ENCODE results near the gene CTRB1. TPM values are rescaled to one million over a fixed set of nuclear protein-coding genes. Genes with fewer than 3 reads are reported as not detected.
"Not testable (repeated sequence)": the region's sequence is repeated elsewhere in the genome, so short reads cannot be mapped to it uniquely, and the experiment has no call there.

Gene CTRB1
- total RNA-seq, 1 experiment from 2014 or later, result not detected

- no peak for DNase-seq (ENCODE audit: low read depth)
Measured at GRCh38 chr16:75271441-75272096, 52.8 kb downstream of the CTRB1 start.

GRCh38 chr16:75272097-75272551 is 53.3 kb downstream of the CTRB1 start:
- no peak for DNase-seq (ENCODE audit: low read depth)

DNA sequence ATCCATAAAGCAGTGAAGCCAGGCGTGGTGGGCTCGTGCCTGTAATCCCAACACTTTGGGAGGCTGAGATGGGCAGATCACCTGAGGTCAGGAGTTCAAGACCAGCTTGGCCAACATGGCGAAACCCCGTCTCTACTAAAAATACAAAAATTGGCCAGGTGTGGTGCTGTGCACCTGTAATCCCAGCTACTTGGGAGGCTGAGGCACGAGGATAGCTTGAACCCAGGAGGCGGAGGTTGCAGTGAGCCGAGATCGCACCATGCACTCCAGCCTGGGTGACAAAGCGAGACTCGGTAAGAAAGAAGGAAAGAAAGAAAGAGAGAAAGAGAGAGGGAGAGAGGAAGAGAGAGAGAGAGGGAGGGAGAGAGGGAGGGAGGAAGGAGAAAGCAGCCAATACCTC is 53.8 kb downstream of the CTRB1 start:
- DNase-seq (ENCODE audit: low read depth), result not testable (repeated sequence)

DNA sequence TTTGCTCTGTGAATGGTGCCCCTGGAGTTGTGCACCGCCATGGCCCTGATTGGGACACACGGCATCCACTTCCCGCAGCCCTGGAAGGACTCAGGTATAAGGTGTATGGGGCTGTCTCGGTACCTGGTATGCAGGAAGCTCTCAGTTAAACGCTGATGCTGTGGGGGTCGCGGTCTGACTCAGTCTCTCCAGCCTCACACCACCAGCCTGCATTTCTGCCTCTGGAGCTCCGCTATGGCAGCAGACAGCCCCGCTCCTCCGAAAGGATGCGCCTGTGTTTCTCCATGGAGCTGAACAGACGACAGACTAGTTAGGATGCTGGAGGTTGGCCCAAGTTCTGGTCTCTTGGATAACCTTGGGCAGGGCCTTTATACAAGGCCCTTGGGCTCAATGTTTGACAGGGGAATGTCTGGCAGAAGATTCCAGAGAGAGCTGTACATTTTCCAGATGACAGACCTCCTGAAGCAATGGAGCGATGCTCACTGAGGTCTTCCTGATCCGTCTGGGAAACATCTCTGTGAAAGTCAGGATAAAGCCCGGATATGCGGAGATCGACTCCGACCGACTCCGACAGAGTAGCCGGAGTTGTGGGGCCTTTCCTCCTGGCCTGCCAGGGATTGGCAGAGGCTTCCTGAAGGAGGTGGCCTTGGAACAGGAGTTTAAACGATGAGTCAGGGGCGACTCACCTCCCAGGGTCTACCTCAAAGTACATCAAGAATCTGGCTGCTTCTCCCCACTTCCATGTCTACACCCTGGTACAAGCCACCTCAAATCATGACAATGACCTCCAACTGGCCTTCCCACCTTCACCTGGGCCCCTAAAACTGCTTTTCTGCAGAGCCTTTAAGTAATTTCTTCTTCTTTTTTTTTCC is 54.5 kb downstream of the CTRB1 start:
- peak; percentile 72 for DNase-seq (ENCODE audit: low read depth)

Other genes with a start within 250 kb of the CTRB1 start
- 6.4 and 32.0 TPM in 2 replicates for gene WDR59, start 233.9 kb upstream of the CTRB1 start, total RNA-seq (2014; rRNA removed; shearing (Covaris generic))
- gene ZNRF1, start 220.0 kb upstream of the CTRB1 start, total RNA-seq (2014; rRNA removed; shearing (Covaris generic)), result 13.6 and 19.3 TPM in 2 replicates
- 0.42 TPM in 2 replicates for gene LDHD, start 102.2 kb upstream of the CTRB1 start, total RNA-seq (2014; rRNA removed; shearing (Covaris generic))
- 14.4 and 14.6 TPM in 2 replicates for gene ZFP1, start 70.5 kb upstream of the CTRB1 start, total RNA-seq (2014; rRNA removed; shearing (Covaris generic))
- not detected in 2 replicates for gene CTRB2, start 11.8 kb upstream of the CTRB1 start, total RNA-seq (2014; rRNA removed; shearing (Covaris generic))
- 47.3 and 80.5 TPM in 2 replicates for gene BCAR1, start 32.6 kb downstream of the CTRB1 start, total RNA-seq (2014; rRNA removed; shearing (Covaris generic))
- gene CFDP1, start 214.5 kb downstream of the CTRB1 start, total RNA-seq (2014; rRNA removed; shearing (Covaris generic)), result 91.3 and 111 TPM in 2 replicates
- 17.5 and 27.5 TPM in 2 replicates for gene TMEM170A, start 245.7 kb downstream of the CTRB1 start, total RNA-seq (2014; rRNA removed; shearing (Covaris generic))

Measured in M059J (cell line).